Measurements from ENCODE around the gene CHCHD6. TPM values are rescaled to one million over a fixed set of nuclear protein-coding genes. Genes with fewer than 3 reads are reported as not detected.

CHCHD6 gene
- total RNA-seq, 1 experiment from 2014 or later = 40.9 TPM

- Mint-ChIP-seq H3K9me3 (peaks cover 24% of the 10 kb centered on the region), H3K4me3 (no peak overlapping the region), H3K4me1 (peaks cover 14% of the 10 kb centered on the region), H3K27me3 (ENCODE audit: low read depth) (no peaks in the 10 kb centered on the region; the same call in 1 of the 2 replicates), H3K27ac (no peak overlapping the region), H3K36me3 (peaks cover 28% of the 10 kb centered on the region)
- ATAC-seq (no peak), DNase-seq (ENCODE audit: low spot score) (no peak)
- CTCF ChIA-PET = no interaction called here
- TF ChIP-seq USF1 (CRISPR knock-in tag; IDR thresholded peaks at IDR 0.05) = no peak
- no peak for TF ChIP-seq MXD4 (CRISPR knock-in tag; IDR thresholded peaks at IDR 0.05; ENCODE audit: borderline replicate concordance)
- POLR2A ChIA-PET = no interaction called here
These were observed 62.6 kb downstream of the CHCHD6 start for GRCh38 chr3:126766653-126767052.

- Mint-ChIP-seq H3K4me3 (no peak overlapping the region), H3K27me3 (ENCODE audit: low read depth) (no peaks in the 10 kb centered on the region; the same call in 1 of the 2 replicates), H3K9me3 (peaks cover 31% of the 10 kb centered on the region), H3K27ac (no peak overlapping the region), H3K36me3 (peaks cover 33% of the 10 kb centered on the region), H3K4me1 (peaks cover 14% of the 10 kb centered on the region)
- no peak for ATAC-seq
- TF ChIP-seq JAZF1 (CRISPR knock-in tag; IDR thresholded peaks at IDR 0.05) = no peak
- no peak for TF ChIP-seq EMX1 (CRISPR knock-in tag; IDR thresholded peaks at IDR 0.05)
- no peak for TF ChIP-seq MLX (CRISPR knock-in tag; IDR thresholded peaks at IDR 0.05)
- no peak for TF ChIP-seq TEAD1 (CRISPR knock-in tag; IDR thresholded peaks at IDR 0.05)
- TF ChIP-seq FOXP4 (CRISPR knock-in tag; IDR thresholded peaks at IDR 0.05) = no peak
- no peak for TF ChIP-seq ZMAT4 (CRISPR knock-in tag; IDR thresholded peaks at IDR 0.05)
- no peak for TF ChIP-seq ATF2 (CRISPR knock-in tag; IDR thresholded peaks at IDR 0.05; ENCODE audit: borderline replicate concordance, low read depth)
- no peak for TF ChIP-seq SMAD3 (CRISPR knock-in tag; IDR thresholded peaks at IDR 0.05; ENCODE audit: borderline replicate concordance)
- no peak for TF ChIP-seq ERG (CRISPR knock-in tag; IDR thresholded peaks at IDR 0.05)
- no peak for TF ChIP-seq NFATC4 (CRISPR knock-in tag; IDR thresholded peaks at IDR 0.05)
- no peak for TF ChIP-seq ZNF317 (CRISPR knock-in tag; IDR thresholded peaks at IDR 0.05; ENCODE audit: borderline replicate concordance, low read depth)
- no peak for TF ChIP-seq ELF4 (CRISPR knock-in tag; IDR thresholded peaks at IDR 0.05; ENCODE audit: low read depth)
- TF ChIP-seq KAT7 (CRISPR knock-in tag; IDR thresholded peaks at IDR 0.05; ENCODE audit: borderline replicate concordance) = no peak
- no peak for TF ChIP-seq ZNF416 (CRISPR knock-in tag; IDR thresholded peaks at IDR 0.05)
- TF ChIP-seq FOXK1 (CRISPR knock-in tag; IDR thresholded peaks at IDR 0.05) = no peak
- no peak for TF ChIP-seq GRHL2 (CRISPR knock-in tag; IDR thresholded peaks at IDR 0.05; ENCODE audit: insufficient replicate concordance, severe bottlenecking)
- TF ChIP-seq ARID4B (CRISPR knock-in tag; IDR thresholded peaks at IDR 0.05; ENCODE audit: borderline replicate concordance) = no peak
- TF ChIP-seq ZNF232 (CRISPR knock-in tag; IDR thresholded peaks at IDR 0.05) = no peak
- TF ChIP-seq ZNF219 (CRISPR knock-in tag; IDR thresholded peaks at IDR 0.05; ENCODE audit: borderline replicate concordance) = no peak
- ChIA-PET POLR2A (no interaction called here), CTCF (no interaction called here)
- DNase-seq (ENCODE audit: low spot score) = no peak
These were observed 64.9 kb downstream of the CHCHD6 start for GRCh38 chr3:126768903-126769302.

Data from WTC11 (cell line).